ENCODE measurements around the gene CDKN2C.
"Not testable (repeated sequence)": the region's sequence is repeated elsewhere in the genome, so short reads cannot be mapped to it uniquely, and the experiment has no call there.

Gene CDKN2C

DNA sequence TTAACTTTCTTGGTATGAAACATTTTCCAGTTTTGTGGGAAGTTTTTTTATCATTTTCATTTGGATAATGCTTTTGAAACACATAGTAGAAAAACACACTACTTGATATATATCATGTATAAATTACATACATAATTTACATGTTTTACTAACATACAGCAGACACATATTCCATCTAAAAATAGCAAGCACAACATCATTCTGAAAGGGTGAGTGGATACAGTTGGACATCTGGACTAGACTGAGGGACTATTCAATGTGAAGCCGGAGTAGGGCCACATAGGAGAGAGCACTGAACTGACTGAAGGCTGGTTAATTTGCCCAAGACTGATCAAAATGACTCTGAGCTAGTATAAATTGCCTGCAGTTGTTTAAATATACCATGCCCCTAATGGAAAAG is 11.7 kb downstream of the CDKN2C start:
- no peak for DNase-seq

DNA sequence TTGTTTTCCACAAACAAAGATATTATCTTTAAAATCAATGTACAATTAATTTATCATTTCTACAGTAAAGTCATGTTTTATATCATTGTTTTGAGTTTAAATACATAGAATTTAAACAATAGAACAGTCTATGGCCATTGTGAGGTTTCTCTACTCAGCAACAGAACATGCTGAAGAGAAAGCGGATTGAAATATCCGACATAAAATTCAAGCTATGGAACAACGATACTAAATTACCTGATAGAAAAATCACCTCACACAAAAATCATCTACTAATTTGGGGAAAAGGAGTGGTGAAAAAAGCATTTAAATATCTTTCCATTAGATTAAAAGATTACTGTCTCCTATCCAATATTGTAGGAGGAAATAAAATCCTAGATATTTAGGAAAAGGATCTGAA is 12.6 kb downstream of the CDKN2C start:
- DNase-seq, result no peak

DNA sequence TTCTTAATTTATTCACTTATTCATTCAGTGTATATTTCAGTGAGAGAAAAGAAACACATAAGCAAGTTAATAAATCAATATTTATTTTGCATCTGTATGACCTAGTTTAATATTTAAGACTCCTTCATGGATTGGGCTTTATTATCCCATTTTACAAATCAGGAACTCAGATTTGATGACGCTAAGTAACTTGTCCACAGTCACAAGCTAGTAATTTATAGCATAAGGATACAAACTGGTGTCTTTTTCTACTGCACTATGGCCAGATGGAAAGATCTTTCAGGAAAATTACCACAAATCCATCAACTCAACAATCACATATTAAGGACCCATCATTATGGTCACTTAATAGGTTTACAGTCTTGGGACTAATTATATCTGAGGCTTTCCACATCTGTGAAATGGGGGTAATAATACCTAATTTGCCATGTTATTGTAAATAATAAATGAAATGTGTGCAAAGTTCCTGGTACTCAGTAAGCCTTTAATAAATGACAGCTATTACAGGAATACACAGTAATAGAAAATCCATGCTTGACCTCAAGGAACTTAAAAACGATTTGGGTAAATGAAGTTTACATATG is 13.3 kb downstream of the CDKN2C start:
- no peak for DNase-seq

DNA sequence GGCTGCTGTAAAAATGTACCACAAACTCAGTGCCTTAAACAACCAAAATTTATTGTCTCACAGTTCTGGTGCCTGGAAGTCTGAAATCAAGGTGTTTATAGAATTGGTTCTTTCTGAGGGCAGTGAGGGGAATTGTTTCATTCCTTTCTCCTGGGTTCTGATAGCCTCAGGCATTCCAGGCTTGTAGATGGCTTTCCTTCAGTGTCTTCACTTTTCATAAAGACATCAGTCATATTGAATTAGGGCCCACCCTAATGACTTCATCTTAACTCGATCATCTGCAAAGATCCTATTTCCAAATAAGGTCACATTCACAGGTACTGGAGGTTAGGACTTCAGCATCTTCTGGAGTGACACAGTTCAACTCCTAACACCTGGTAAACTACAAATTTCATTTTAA is 15.0 kb downstream of the CDKN2C start:
- DNase-seq, result no peak

DNA sequence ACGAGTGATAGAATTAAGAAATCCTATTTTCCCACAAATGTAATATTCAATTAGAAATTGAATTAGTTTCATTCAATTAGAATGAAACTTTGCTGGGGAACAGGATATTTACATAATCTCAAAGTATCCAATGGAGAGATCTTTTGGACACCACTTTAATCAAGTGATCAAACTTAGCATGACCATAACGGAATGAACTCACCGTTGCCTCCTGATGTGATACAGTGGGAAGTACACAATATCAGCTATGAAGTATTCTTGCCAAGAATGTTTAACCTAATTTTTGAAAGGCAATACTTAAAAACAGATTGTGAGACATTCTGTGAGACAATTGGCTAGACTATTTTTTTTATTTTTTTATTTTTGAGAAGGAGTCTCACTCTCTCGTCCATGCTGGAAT is 16.6 kb downstream of the CDKN2C start:
- DNase-seq, result no peak

DNA sequence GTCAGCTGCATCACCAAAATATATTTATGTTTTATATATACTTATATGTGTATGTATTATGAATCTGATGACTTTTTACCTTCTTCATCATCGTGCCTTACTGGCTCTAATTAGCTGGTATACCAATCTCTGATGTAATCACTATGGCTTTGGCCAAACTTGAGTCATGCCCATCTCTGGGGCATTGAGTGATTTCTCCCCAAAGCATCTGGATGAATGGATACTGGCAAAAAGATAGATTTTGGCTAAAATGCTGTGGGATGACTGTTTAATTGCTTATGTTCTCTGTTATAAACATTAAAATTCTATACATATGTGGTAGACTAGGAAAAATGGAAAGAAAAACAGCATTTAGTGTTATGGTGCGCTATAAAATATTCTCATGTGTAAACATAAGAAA is 19.6 kb downstream of the CDKN2C start:
- DNase-seq, result no peak

DNA sequence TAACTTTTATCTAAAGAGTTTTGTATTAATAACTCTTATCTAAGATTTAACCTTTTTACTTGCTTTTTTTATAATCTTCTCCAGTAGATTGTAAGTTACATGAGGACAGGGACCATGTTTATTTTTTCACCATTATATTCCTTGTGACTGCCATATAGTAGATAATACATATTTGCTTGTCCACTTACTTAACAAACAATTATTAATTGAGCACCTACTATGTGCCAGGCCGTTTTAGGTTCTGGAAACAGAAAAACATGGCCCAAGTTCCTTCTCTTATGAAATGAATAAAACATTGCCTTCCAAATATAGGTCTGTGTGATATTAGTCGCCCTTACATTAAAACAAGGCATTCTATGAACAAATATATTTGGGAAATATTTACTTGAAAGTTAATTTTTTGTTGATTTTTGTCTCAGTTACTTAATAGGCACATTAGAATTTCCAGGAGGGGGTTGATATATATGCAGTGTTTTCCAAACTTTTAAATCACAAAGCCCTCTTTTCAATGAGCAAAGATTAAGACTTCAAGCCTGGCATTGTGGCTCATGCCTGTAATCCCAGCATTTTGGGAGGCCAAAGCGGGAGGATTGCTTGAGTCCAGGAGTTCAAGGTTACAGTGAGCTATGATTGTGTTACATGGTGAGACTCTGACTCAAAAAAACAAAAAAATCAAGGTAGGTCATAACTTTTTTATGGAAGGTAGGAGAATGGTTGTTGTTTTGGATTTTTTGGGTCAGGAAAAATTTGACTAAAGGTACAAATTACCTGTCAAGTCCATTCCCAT is 22.7 kb downstream of the CDKN2C start:
- no peak for DNase-seq

DNA sequence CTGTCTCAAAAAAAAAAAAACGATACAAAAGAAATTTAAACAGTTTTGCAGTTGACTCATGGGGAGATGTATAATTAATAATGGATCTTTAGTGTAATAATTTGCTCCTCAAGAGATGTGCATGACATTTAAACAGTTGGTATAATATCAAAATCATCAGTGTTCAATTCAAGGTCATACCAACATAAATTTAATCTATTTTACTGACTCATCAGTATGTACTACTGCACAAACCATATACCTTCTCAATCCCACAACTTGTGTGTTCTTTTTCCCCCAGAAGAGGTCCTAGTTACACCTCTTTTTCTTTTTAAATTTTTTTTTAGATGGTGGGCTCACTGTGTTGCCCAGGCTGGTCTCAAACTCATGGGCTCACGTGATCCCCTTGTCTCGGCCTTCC is 23.6 kb downstream of the CDKN2C start:
- no peak for DNase-seq

DNA sequence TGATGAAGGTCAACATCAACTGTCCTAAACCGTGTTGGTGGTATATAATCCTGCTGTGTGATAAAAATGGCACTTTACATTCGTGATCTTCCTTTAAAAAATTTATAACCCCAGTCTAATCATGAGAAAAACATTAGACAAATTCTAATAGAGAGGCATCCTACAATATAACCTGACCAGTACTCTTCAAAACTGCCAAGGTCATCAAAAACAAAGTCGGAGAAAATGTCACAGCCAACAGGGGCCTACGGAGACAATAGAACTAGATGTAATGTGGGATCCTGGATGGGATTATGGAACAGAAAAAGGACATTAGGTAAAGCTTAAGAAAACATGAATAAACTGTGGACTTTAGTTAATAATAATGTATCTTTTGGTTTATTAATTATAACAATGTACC is 25.0 kb downstream of the CDKN2C start:
- DNase-seq, result no peak

DNA sequence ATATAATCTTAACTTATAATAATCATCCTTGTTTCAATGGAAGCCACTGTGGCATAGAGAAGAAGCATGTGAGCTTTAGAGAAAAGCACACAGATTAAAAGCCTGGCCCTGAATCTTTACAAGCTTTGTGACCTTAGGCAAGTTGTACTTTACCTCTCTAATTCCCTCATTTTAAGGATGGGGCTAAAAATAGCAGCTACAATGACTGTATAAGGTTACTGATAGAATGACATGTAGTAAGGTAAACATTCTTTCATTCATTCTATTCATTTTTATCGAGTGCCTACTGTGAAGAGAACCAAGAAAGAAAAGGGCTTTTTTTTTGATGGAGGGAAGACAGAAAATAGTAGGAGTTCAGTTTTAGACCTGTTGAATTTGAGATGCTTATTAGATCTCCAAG is 25.6 kb downstream of the CDKN2C start:
- no peak for DNase-seq

DNA sequence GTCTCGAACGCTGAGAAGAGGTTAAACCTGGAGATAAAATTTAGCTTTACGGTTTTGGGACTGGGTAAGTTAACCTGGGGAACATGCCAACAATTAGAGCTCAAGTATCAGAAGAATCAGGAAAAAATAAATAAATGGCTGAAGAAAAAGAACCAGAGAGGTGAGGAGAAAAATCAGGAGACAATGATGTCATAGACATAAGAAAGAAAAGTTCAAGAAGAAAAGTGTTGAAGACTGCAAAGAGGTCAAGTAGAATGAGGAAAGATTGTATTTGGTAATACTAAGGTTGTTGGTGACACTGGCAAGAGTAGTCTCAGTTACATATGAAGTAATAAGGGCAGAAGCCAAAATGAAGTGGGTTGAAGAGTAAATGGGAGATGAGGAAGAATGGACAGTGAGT is 26.0 kb downstream of the CDKN2C start:
- no peak for DNase-seq

DNA sequence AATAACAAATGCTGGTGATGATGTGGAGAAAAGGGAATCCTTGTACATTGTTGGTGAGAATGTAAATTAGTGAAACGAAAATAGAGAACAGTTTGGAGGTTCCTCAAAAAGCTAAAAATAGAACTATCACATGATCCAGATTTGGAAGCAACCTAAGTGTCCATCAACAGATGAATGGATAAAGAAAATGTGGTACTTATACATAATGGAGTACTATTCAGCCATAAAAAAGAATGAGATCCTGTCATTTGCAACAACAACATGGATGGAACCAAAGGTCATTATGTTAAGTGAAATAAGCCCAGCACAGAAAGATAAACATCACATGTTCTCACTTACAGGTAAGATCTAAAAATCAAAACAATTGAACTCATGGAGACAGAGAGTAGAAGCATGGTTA is 29.3 kb downstream of the CDKN2C start:
- not testable (repeated sequence) for DNase-seq

DNA sequence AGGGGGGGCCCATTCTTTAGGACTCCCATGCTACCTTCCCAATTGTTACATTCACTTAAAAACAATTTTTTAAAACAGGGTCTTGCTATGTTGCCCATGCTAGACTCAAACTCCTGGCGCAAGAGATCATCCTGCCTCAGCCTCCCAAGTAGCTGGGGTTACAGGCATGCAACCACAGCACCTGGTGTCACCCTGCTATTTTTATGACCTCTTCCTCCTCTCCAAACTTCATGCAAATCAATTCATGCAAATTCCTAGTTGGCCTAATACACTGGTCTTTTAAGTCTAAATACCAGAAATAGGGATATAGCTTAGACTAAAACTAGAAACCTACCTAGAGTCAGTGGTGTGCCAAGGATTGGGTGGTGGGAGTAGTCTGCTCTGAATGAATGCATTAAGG is 30.1 kb downstream of the CDKN2C start:
- no peak for DNase-seq

DNA sequence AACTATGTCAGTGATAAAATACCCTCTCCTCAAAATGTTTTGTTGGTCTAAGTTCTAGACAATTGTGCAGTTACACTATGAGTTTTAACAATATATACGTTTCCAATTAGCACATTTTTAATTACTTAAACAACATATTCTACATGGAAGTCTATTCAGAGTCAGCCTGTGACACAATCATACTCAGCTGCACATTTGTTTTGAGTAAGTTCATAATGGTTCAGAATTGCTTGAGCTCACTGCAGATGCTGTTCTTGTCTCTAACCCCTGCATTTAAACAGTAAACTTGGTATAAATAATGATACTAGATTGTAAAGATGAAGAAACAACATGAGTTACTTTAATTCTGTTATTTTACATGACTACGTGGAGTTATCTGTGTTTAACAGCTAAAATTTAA is 30.6 kb downstream of the CDKN2C start:
- DNase-seq, result no peak

DNA sequence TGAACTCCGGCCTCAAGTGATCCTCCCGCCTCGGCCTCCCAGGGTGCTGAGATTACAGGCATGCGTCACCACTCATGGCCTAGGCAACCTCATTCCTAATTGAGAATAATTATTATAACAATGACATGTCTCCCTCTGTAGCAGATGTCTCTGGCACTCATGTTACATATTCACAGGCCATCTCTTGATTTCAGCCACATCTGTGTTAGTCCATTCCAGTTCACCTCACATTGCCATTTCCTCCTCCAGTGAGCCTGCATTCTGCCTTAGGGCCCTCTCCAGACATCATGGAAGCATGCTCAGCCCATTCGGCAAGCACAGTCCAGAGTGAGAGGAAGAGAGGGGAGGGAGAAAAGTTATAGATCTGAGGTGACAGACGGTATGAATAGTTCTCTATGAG is 32.5 kb downstream of the CDKN2C start:
- DNase-seq, result no peak

DNA sequence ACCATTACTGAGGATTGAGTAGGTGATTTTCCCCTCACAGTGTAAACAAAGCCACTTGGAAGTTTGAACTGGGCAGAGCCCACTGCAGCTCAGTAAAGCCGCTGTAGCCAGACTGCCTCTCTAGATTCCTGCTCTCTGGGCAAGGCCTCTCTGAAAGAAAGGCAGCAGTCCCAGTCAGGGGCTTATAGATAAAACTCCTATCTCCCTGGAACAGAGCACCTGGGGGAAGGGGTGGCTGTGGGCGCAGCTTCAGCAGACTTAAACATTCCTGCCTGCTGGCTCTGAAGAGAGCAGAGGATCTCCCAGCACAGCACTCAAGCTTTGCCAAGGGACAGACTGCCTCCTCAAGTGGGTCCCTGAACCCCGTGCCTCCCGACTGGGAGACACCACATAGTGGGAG is 35.5 kb downstream of the CDKN2C start:
- DNase-seq, result not testable (repeated sequence)

DNA sequence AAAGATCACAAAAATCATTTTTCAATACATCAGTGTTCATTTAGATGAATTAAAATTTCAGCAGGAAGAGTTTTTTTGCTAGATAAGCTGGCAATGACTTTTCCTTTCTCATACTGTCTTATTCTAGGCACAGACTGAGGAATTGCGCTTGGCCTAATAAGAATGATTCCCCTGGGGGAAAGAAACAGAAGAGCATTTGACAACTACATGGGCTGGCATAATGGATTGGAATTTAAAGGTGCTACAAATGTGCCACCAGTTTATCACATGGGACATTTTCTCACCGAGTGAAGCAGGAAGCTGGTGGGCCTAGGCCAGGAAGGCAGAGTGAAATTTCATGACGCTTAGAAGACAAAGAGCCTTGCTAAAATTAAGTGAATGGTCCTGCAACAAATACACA is 39.3 kb downstream of the CDKN2C start:
- DNase-seq, result no peak

DNA sequence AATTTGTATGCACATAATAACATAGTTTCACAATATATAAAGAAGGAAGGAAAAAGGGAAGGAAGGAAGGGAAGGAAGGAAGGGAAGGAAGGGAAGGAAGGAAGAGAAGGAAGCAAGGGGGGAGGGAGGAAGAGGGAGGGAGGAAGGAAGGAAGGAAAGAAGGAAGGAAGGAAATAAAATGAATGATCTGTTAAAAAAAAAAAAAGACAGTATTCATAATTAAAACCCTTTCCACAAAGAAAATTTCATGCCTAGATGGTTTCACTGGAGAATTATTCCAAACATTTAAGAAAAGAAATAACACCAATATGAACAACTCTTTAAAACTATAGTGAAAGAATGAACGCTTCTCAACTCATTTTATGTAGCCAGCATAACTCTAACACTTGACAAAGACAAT is 44.8 kb downstream of the CDKN2C start:
- no peak for DNase-seq

DNA sequence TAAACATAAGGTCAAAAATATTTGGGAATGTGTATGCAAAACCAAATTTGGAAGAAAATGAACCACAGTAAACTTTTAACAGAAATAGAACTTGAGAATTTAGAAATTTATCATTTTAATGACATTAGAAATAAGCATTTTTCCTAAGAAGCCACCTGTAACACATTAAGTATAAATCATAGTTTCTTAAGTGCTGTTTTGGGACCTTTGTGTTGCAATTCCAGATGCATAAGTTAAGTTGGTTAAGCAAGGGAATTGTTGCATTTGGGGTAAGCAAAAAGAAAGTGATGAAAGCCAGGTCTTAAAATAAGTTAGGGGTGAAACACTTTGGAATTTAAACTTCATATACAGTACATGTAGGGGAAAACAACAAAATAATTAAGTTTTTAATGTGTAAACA is 49.8 kb downstream of the CDKN2C start:
- no peak for DNase-seq
